Stimulated activated CD8-positive, alpha-beta memory T cell treated with anti-CD3 and anti-CD28 coated beads, Interleukin-2, amount 100 ng/mL, for 48 hours (primary cell): ENCODE measurements around the gene MLYCD.

Experiments
- DNase-seq, 2 donors: peaks; one replicate each; pipeline ENCODE4 v3.0.0-alpha.2; 2020; ENCODE audit warnings: low read depth in 2 of 2

Gene MLYCD

GRCh38 chr16:83925957-83926725, 27.2 kb downstream of the MLYCD start:
- no peak for DNase-seq

GRCh38 chr16:83926726-83927397, 27.9 kb downstream of the MLYCD start:
- DNase-seq = peak; percentile 40 to 50

GRCh38 chr16:83928341-83929055, 29.6 kb downstream of the MLYCD start:
- DNase-seq = no peak

- no peak for DNase-seq
Observed at GRCh38 chr16:83929811-83930555, 31.1 kb downstream of the MLYCD start.

- DNase-seq = no peak
Observed at GRCh38 chr16:83930730-83931500, 32.0 kb downstream of the MLYCD start.

- DNase-seq = no peak
Observed at GRCh38 chr16:83931556-83931955, 32.6 kb downstream of the MLYCD start.

GRCh38 chr16:83932304-83932703, 33.4 kb downstream of the MLYCD start:
- no peak for DNase-seq

GRCh38 chr16:83932955-83933673, 34.2 kb downstream of the MLYCD start:
- no peak for DNase-seq

GRCh38 chr16:83933885-83934683, 35.2 kb downstream of the MLYCD start:
- DNase-seq = no peak

- no peak for DNase-seq
Observed at GRCh38 chr16:83934684-83934977, 35.7 kb downstream of the MLYCD start.

GRCh38 chr16:83935005-83935857, 36.3 kb downstream of the MLYCD start:
- no peak for DNase-seq

- no peak for DNase-seq
Observed at GRCh38 chr16:83935858-83936255, 36.9 kb downstream of the MLYCD start.

- DNase-seq = no peak
Observed at GRCh38 chr16:83936581-83937165, 37.8 kb downstream of the MLYCD start.

GRCh38 chr16:83937267-83937666, 38.4 kb downstream of the MLYCD start:
- DNase-seq = no peak

GRCh38 chr16:83937922-83938885, 39.3 kb downstream of the MLYCD start:
- no peak for DNase-seq

- no peak for DNase-seq
Observed at GRCh38 chr16:83939266-83939855, 40.4 kb downstream of the MLYCD start.

- DNase-seq = no peak
Observed at GRCh38 chr16:83940119-83940518, 41.2 kb downstream of the MLYCD start.
